IMR-90 (cell line): ENCODE data around the gene ESM1. TPM values are rescaled to one million over a fixed set of nuclear protein-coding genes. Genes with fewer than 3 reads are reported as not detected.

Experiments used
- ATAC-seq: fragments of 200-7000 bp; cut with Tn5 transposase; 2 replicates; pipeline ENCODE4 v1.9.1; 2020; ENCODE audit warnings: low read depth, mild to moderate bottlenecking, moderate library complexity
- BruUV-seq: library from RNA; stranded (reverse); fragments of 400-500 nt; replicated peaks from 2 replicates; lab custom pipeline; 2021; lab: Mats Ljungman, UMichigan
- CTCF ChIA-PET: fragments of 300-600 bp; formaldehyde crosslinking; extraction: SDS; loops from one replicate; lab custom pipeline; 2021; ENCODE audit warnings: antibody characterized with exemption; lab: Yijun Ruan, JAX
- POLR2A ChIA-PET: fragments of 300-600 bp; sonication (Branson Sonifier 250); formaldehyde crosslinking; loops from one replicate; lab custom pipeline; 2022; ENCODE audit warnings: antibody characterized with exemption; ENCODE audit not compliant: unreplicated experiment; lab: Charles Lee
- DNase-seq: peaks from one replicate; pipeline ENCODE4 v3.0.0; 2013
- H2AFZ ChIP-seq: replicated peaks from 2 replicates; pipeline ENCODE3; 2013; ENCODE audit warnings: low read length, mild to moderate bottlenecking; ENCODE audit not compliant: poor library complexity
- H2AK5ac ChIP-seq: 2 replicates; pipeline ENCODE4 v1.6.1; 2013; ENCODE audit warnings: low read depth, low read length, inconsistent platforms
- H2AK9ac ChIP-seq: replicated peaks from 2 replicates; pipeline ENCODE3; 2013; ENCODE audit warnings: mild to moderate bottlenecking, low read depth, low read length, moderate library complexity; ENCODE audit not compliant: poor library complexity
- H2BK120ac ChIP-seq: 2 replicates; pipeline ENCODE4 v1.6.1; 2013; ENCODE audit warnings: low read depth, low read length, inconsistent platforms
- H2BK15ac ChIP-seq: 3 replicates; pipeline ENCODE4 v1.6.1; 2013; ENCODE audit warnings: low read depth, low read length, inconsistent platforms
- H2BK20ac ChIP-seq: 2 replicates; pipeline ENCODE4 v1.6.1; 2013; ENCODE audit warnings: low read depth, mild to moderate bottlenecking, inconsistent platforms, low read length, moderate library complexity
- H2BK5ac ChIP-seq: 2 replicates; pipeline ENCODE4 v1.6.1; 2013; ENCODE audit warnings: mild to moderate bottlenecking, low read depth, low read length, inconsistent platforms; ENCODE audit not compliant: poor library complexity, severe bottlenecking
- H3K14ac ChIP-seq: replicated peaks from 2 replicates; pipeline ENCODE4 v1.6.1; 2013; ENCODE audit warnings: low read depth, low read length, inconsistent platforms
- H3K18ac ChIP-seq: 2 replicates; pipeline ENCODE4 v1.6.1; 2013; ENCODE audit warnings: low read depth, low read length, control low read depth
- H3K23ac ChIP-seq: 2 replicates; pipeline ENCODE4 v1.6.1; 2013; ENCODE audit warnings: low read depth, low read length, inconsistent platforms
- H3K27ac ChIP-seq: 2 replicates; pipeline ENCODE4 v1.5.1; 2013; ENCODE audit warnings: mild to moderate bottlenecking, control low read depth, low read length; ENCODE audit not compliant: insufficient read depth
- H3K27me3 ChIP-seq: 2 replicates; pipeline ENCODE4 v1.6.1; 2013; ENCODE audit warnings: low read length; ENCODE audit not compliant: control insufficient read depth, insufficient read depth
- H3K36me3 ChIP-seq: 2 replicates; pipeline ENCODE4 v1.6.1; 2013; ENCODE audit warnings: low read length, mixed read lengths; ENCODE audit not compliant: control insufficient read depth, insufficient read depth
- H3K4ac ChIP-seq: 2 replicates; pipeline ENCODE4 v1.6.1; 2013; ENCODE audit warnings: low read depth, low read length, inconsistent platforms
- H3K4me1 ChIP-seq: 2 replicates; pipeline ENCODE4 v1.6.1; 2013; ENCODE audit warnings: low read length, mixed read lengths; ENCODE audit not compliant: control insufficient read depth, insufficient read depth
- H3K4me2 ChIP-seq: 2 replicates; pipeline ENCODE4 v1.6.1; 2013; ENCODE audit warnings: low read depth, mild to moderate bottlenecking, control low read depth, low read length, moderate library complexity
- H3K4me3 ChIP-seq: 2 replicates; pipeline ENCODE4 v1.5.1; 2013; ENCODE audit warnings: low read depth, mild to moderate bottlenecking, control low read depth, low read length, moderate library complexity; ENCODE audit not compliant: insufficient read depth
- H3K56ac ChIP-seq: 2 replicates; pipeline ENCODE4 v1.6.1; 2013; ENCODE audit warnings: low read length, inconsistent platforms; ENCODE audit not compliant: insufficient read depth; ENCODE audit errors: extremely low read depth
- H3K79me1 ChIP-seq, 2 experiments: 2 replicates each; pipeline ENCODE4 v1.6.1; 2013; ENCODE audit warnings: low read length in 2 of 2, inconsistent platforms in 1 of 2, low read depth in 1 of 2
- H3K9ac ChIP-seq: 2 replicates; pipeline ENCODE4 v1.6.1; 2013; ENCODE audit warnings: low read depth, low read length, control low read depth
- H3K9me1 ChIP-seq: 2 replicates; pipeline ENCODE4 v1.6.1; 2013; ENCODE audit warnings: low read length, inconsistent platforms; ENCODE audit not compliant: insufficient read depth
- H3K9me3 ChIP-seq: 2 replicates; pipeline ENCODE4 v1.6.1; 2013; ENCODE audit warnings: low read length; ENCODE audit not compliant: control insufficient read depth, insufficient read depth
- H4K20me1 ChIP-seq: 2 replicates; pipeline ENCODE4 v1.6.1; 2013; ENCODE audit warnings: low read length, inconsistent platforms; ENCODE audit not compliant: insufficient read depth
- H4K5ac ChIP-seq: 2 replicates; pipeline ENCODE4 v1.6.1; 2013; ENCODE audit warnings: mild to moderate bottlenecking, low read depth, low read length, control low read depth
- H4K8ac ChIP-seq, 2 experiments: 2 replicates each; pipeline ENCODE4 v1.6.1; 2013; ENCODE audit warnings: low read depth in 2 of 2, low read length in 2 of 2, control low read depth in 1 of 2, inconsistent platforms in 1 of 2
- H4K91ac ChIP-seq: 2 replicates; pipeline ENCODE4 v1.6.1; 2013; ENCODE audit warnings: low read depth, low read length, inconsistent platforms; ENCODE audit not compliant: insufficient read depth
- FOS ChIP-seq: fragments of 150-350 bp; IDR thresholded peaks from 2 replicates; pipeline ENCODE4 v1.6.1; 2016; ENCODE audit warnings: low read depth, low read length
- SMC3 ChIP-seq: fragments of 150-350 bp; IDR thresholded peaks from 2 replicates; pipeline ENCODE4 v1.6.1; 2016; ENCODE audit warnings: low read depth, mild to moderate bottlenecking, antibody characterized with exemption, low read length, moderate library complexity
- WGBS, 2 experiments: methylation state at CpG; one replicate each; pipeline versions ENCODE4 v1.1.5 to v1.1.7; 2013; ENCODE audit warnings: missing lambda C conversion rate in 2 of 2; ENCODE audit not compliant: insufficient read length in 1 of 2; ENCODE audit errors: extremely low coverage in 2 of 2; 5-methylcytosine and 5-hydroxymethylcytosine counted together
- dilution Hi-C: fragments of 300-500 bp; cut with HindIII; formaldehyde crosslinking; loops from one replicate; pipeline ENCODE4 v1.14.3; 2018; ENCODE audit warnings: low sequenced_read_pairs; ENCODE audit not compliant: unreplicated experiment
- in situ Hi-C: fragments of 300-500 bp; cut with MboI; formaldehyde crosslinking; loops from 3 replicates; pipeline ENCODE4 v1.14.3; 2019; ENCODE audit warnings: low sequenced_read_pairs, inconsistent platforms, mixed read lengths
- intact Hi-C: fragments of 100-400 bp; cut with micrococcal nuclease; formaldehyde crosslinking; loops from 2 replicates; pipeline ENCODE4 v1.10.0; 2022
- polyA plus RNA-seq, 3 experiments: library from polyadenylated mRNA; depleted of rRNA; stranded (reverse); fragments of >200 nt; gene quantifications; 2 replicates each; pipeline ENCODE4 v1.2.3, GENCODE V29; 2012; ENCODE audit warnings: low replicate concordance in 1 of 3
- total RNA-seq: library from RNA; depleted of rRNA; stranded (reverse); fragments of >200 nt; gene quantifications from 2 replicates; pipeline ENCODE4 v1.2.3, GENCODE V29; 2012

The ESM1 gene
- total and polyA plus RNA-seq, 2 of the 4 experiments (the other 2 are of a cell fraction) = 7.1 to 10.2 TPM

- H2BK120ac ChIP-seq = no peak overlapping the region
- in situ Hi-C loops = no loop called here
- DNase-seq (no peak), ATAC-seq (no peak)
- H4K5ac ChIP-seq = no peak overlapping the region
- H3K14ac ChIP-seq = no peak overlapping the region
- no peak overlapping the region for H3K4me3 ChIP-seq
- H3K9me1 ChIP-seq = no peaks in the 10 kb centered on the region
- H3K56ac ChIP-seq = no peak overlapping the region
- no peaks in the 10 kb centered on the region for H3K36me3 ChIP-seq
- ChIA-PET CTCF (interaction anchor here (0.8 to 1.2 kb wide), 3 partner anchors 11 to 181 kb away, joined by 3 to 4 read pairs (median 3); no protein-coding TSS in a partner anchor), POLR2A (no interaction called here)
- BruUV-seq = no TSS peak
- TF ChIP-seq FOS (no peak), SMC3 (no peak)
- H3K79me1 ChIP-seq = no peaks in the 10 kb centered on the region
- H3K4me1 ChIP-seq = no peaks in the 10 kb centered on the region
- H3K18ac ChIP-seq = no peak overlapping the region
- no peak overlapping the region for H3K23ac ChIP-seq
- H3K9ac ChIP-seq = no peak overlapping the region
- H3K27ac ChIP-seq = no peak overlapping the region
- dilution Hi-C loops = no loop called here
- H2AFZ ChIP-seq = no peak overlapping the region
- no peak overlapping the region for H2AK9ac ChIP-seq
- H3K4me2 ChIP-seq = no peak overlapping the region
- no peaks in the 10 kb centered on the region for H4K20me1 ChIP-seq
- no peak overlapping the region for H4K8ac ChIP-seq
- H4K91ac ChIP-seq = no peak overlapping the region
- no peaks in the 10 kb centered on the region for H3K9me3 ChIP-seq
- WGBS, 2 experiments = 25% methylated on average over 1 of the region's 3 CpGs; no CpG with 5 or more reads in 1 of the 2 experiments
- no peak overlapping the region for H2BK15ac ChIP-seq
- no peak overlapping the region for H2BK5ac ChIP-seq
- H2AK5ac ChIP-seq = no peak overlapping the region
- H3K27me3 ChIP-seq = peaks cover 42% of the 10 kb centered on the region
- no peak overlapping the region for H2BK20ac ChIP-seq
- H3K4ac ChIP-seq = no peak overlapping the region
- intact Hi-C loops = no loop called here
Observed at GRCh38 chr5:54965806-54966205, 19.6 kb downstream of the ESM1 start.
